ENCODE results near the gene UBAC1. TPM values are rescaled to one million over a fixed set of nuclear protein-coding genes. Genes with fewer than 3 reads are reported as not detected.
A peak's percentile ranks its signal among the peaks of the same experiment; 100 is the strongest.

The UBAC1 gene
- total RNA-seq, 1 donor from 2014 or later, result 51.9 TPM

DNA sequence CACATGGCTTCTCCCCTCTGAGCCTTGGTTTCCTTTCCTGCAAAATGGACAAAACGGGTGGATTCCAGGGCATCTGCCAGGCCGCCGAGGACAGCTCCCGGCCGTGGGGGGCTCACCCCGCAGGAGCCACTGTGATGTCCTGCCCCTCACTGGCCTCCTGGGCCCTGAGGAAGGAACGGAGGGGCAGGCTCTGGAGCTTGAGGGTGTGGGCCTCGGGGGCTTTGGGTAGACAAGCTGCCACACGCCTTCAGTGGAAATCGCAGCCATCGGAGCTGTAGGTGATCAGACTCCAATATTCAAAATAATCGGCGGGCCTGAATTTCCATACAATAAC lies 32.2 kb upstream of the UBAC1 start:
- Mint-ChIP-seq H3K4me3 (peak overlapping the region; percentile 47), H3K27ac (ENCODE audit: unreplicated experiment) (no peak overlapping the region)
- TF ChIP-seq, protein P1, sequence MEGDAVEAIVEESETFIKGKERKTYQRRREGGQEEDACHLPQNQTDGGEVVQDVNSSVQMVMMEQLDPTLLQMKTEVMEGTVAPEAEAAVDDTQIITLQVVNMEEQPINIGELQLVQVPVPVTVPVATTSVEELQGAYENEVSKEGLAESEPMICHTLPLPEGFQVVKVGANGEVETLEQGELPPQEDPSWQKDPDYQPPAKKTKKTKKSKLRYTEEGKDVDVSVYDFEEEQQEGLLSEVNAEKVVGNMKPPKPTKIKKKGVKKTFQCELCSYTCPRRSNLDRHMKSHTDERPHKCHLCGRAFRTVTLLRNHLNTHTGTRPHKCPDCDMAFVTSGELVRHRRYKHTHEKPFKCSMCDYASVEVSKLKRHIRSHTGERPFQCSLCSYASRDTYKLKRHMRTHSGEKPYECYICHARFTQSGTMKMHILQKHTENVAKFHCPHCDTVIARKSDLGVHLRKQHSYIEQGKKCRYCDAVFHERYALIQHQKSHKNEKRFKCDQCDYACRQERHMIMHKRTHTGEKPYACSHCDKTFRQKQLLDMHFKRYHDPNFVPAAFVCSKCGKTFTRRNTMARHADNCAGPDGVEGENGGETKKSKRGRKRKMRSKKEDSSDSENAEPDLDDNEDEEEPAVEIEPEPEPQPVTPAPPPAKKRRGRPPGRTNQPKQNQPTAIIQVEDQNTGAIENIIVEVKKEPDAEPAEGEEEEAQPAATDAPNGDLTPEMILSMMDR (conservative IDR thresholded peaks at IDR 0.05), result no peak

DNA sequence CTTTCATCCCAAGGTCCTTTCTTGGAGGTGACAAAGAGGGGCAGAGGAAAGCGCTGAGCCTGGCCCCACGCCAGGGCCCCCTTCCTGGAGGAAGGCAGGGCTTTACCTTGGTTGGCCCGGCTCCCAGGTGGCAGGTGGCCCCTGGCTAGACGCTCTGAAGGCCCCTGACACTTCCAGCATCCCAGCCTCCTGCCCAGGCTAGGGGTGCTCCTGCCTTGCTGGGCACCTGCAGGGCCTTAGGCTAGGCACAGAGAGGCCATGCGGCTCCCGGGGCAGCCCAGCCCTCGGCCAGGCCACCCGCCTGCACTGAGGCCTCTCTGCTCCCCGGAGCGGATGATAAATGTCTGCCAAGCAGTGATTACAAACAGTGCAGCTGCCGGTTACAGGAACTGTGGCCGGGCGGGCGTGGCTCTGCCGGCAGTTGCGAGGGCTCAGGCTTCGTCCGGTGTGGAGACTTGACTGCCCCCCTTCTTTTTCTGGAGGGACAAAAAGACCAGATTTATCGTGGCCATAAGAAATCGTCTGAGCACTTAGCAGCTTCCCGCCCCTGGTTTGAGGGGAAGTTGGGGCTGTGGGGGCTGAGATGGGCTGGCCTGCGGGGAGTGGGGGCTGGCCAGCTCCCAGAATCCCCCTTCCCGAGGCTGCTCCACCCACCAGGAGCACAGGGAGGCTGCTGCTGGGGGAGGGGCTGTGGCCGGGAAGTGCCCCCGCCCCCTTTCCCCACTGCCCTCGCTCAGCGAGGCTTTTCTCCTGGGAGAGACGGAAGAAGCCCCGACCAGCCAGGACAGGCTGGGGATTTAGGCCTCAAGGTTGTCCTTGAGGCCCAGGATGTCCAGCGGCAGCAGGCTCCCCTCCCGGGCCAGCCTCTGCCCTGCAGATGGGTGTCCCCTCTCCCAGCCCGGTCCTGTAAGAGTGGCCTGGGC lies 31.6 kb upstream of the UBAC1 start:
- DNase-seq (ENCODE audit: low read depth, low spot score), result peak; percentile 63
- Mint-ChIP-seq H3K27me3 (ENCODE audit: low read depth) (no peaks in the 10 kb centered on the region), H3K4me3 (peak overlapping the region; percentile 76), H3K9me3 (no peaks in the 10 kb centered on the region), H3K4me1 (peaks cover 15% of the 10 kb centered on the region), H3K27ac (ENCODE audit: unreplicated experiment) (peak overlapping the region; percentile 75), H3K36me3 (ENCODE audit: low read depth) (no peaks in the 10 kb centered on the region)
- TF ChIP-seq, protein P1 (conservative IDR thresholded peaks at IDR 0.05), result no peak

More for the DNA sequence above, 32.2 kb upstream of the UBAC1 start:
- H3K36me3 Mint-ChIP-seq (ENCODE audit: low read depth), result no peaks in the 10 kb centered on the region
- DNase-seq (ENCODE audit: low read depth, low spot score), result no peak
- peaks cover 15% of the 10 kb centered on the region for H3K4me1 Mint-ChIP-seq
- no peaks in the 10 kb centered on the region for H3K27me3 Mint-ChIP-seq (ENCODE audit: low read depth)
- no peaks in the 10 kb centered on the region for H3K9me3 Mint-ChIP-seq

DNA sequence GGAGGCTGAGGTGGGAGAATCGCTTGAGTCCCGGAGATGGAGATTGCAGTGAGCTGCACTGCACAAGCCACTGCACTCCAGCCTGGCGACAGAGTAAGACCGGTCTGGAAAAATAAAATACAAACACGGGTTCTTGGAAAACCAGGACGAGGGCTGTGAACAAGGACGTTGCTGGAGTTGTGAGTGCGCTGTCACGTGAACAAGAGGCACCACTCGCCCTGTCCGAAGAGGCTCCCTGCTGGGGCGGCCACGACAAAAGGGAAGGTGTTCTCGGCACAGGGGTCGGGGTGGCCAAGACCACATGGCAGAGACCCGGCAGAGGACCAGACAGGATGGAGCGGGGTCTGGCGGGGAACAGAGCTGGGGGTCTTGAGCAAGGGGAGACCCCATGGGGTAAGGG lies 30.6 kb upstream of the UBAC1 start:
- Mint-ChIP-seq H3K27ac (ENCODE audit: unreplicated experiment) (no peak overlapping the region), H3K27me3 (ENCODE audit: low read depth) (no peaks in the 10 kb centered on the region), H3K36me3 (ENCODE audit: low read depth) (no peaks in the 10 kb centered on the region), H3K9me3 (no peaks in the 10 kb centered on the region), H3K4me3 (no peak overlapping the region), H3K4me1 (peaks cover 15% of the 10 kb centered on the region)
- TF ChIP-seq, protein P1 (conservative IDR thresholded peaks at IDR 0.05), result no peak
- DNase-seq (ENCODE audit: low read depth, low spot score), result no peak

DNA sequence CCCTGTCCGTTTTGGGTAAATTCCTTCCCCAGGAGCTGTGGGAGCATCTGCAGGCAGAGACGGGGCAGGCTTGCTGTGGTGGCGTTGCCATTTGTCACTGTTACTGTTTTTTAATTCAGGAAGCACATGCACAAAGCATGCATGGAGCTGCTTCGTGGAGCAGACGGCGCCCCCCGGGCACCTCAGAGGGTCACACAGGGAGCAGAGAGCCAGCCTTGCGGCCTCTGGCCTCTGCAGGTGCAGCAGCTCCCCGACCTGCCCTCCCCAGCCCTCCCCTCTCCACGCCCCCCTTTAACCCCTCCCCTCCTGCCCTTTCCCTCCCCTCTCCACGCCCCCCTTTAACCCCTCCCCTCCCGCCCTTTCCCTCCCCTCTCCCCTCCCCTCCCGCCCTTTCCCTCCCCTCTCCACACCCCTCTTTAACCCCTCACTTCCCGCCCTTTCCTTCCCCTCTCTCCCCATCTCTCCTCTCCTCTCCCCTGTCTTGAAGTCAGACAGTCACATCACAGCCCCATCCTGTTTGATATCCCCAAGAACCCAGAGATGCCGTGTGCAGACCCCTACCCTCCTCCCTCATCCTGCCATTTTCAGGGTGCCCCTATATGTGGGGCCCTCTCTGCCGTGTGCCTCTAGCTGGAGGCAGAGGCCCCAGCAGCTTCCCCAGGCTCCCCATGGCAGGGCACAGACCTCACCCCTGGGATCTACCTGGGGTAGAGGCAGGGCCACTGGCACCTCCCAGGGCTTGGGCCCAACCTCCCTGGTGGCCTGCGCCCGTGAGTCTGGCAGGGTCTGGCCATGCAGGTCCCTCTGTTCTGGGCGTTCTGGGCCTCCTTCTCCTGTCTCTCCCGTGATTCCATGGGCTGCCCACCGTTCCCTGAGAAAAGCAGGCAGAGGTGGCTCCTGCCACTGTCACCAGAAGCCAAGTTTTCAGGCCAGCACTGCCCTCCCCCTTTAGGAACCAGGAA lies 29.6 kb upstream of the UBAC1 start:
- no peak for DNase-seq (ENCODE audit: low read depth, low spot score)
- H3K4me1 Mint-ChIP-seq, result peaks cover 15% of the 10 kb centered on the region
- H3K36me3 Mint-ChIP-seq (ENCODE audit: low read depth), result no peaks in the 10 kb centered on the region
- H3K27me3 Mint-ChIP-seq (ENCODE audit: low read depth), result no peaks in the 10 kb centered on the region
- TF ChIP-seq, protein P1 (conservative IDR thresholded peaks at IDR 0.05), result no peak
- no peak overlapping the region for H3K27ac Mint-ChIP-seq (ENCODE audit: unreplicated experiment)
- no peaks in the 10 kb centered on the region for H3K9me3 Mint-ChIP-seq
- H3K4me3 Mint-ChIP-seq, result no peak overlapping the region

DNA sequence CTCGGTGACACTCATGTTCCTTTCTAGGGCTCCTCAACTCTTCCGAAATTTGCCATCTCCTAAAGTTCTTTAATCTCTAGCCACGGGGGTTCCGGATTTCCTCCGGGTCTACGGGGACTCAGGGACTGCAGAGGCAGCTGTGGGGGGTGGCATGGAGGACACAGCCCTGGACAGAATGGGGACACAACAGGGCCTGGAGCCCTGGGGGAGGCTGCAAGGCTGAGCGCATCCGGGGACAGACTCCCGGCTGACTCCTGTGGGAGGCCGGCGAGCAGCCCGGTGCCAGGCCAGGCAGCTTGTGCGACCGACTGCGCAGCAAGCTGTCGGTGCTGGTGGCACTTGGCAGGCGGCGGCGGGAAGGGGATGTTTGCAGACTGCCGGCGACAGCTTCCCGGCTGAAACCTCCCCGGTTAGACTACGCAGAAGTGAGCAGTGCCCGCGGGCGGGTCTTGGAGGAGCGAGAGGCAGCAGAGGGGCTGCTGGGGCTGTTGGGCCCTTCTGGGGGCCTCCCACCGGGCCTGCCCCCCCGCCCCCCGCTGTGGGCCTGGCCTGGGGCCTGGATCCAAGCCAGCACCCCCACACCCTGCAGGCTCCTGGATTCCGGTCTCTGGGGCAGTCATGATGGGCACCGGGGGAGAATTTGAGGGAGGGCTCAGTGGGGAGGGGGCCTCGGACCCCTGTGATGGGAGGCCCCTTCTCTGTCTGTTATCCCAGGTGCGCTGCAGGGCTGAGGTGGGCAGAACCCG lies 28.7 kb upstream of the UBAC1 start:
- Mint-ChIP-seq H3K4me1 (peaks cover 15% of the 10 kb centered on the region), H3K27me3 (ENCODE audit: low read depth) (no peaks in the 10 kb centered on the region), H3K4me3 (no peak overlapping the region), H3K9me3 (no peaks in the 10 kb centered on the region), H3K27ac (ENCODE audit: unreplicated experiment) (no peak overlapping the region), H3K36me3 (ENCODE audit: low read depth) (no peaks in the 10 kb centered on the region)
- TF ChIP-seq, protein P1 (conservative IDR thresholded peaks at IDR 0.05), result no peak
- DNase-seq (ENCODE audit: low read depth, low spot score), result no peak

Data from neural crest cell (in vitro differentiated cells).